ENCODE results near the gene SIRT5. TPM values are rescaled to one million over a fixed set of nuclear protein-coding genes. Genes with fewer than 3 reads are reported as not detected.

SIRT5 gene
- total and polyA plus RNA-seq, 4 donors = 5.9 to 11.3 (median 8.0) TPM

DNA sequence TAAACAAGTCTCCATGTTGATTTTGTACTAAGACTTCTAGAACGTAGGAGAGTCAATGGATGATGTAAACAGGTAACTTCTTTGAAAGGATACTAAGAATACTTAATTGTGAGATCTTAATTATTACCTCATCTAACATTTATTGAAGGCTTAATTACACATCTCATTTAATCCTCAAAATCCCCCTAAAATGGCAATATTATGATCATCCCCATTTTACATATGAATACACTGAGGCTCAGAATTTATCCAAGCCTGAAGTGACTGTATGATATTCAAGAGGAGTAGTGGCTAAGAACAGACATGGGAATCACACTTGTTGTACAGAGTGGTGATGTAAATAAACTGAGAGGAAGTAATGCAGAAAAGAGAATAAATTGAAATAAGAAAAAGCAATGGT is 63.6 kb downstream of the SIRT5 start:
- no peaks in the 10 kb centered on the region for H3K27me3 ChIP-seq (ENCODE audit: control insufficient read depth in 3 of 3, insufficient read depth in 3 of 3, low read length in 2 of 3)
- no peak overlapping the region for H3K27ac ChIP-seq (ENCODE audit: low read depth in 1 of 2, low read length in 1 of 2)
- H3K9me3 ChIP-seq (ENCODE audit: control insufficient read depth in 4 of 4, insufficient read depth in 3 of 4, low read length in 3 of 4) = no peaks in the 10 kb centered on the region
- no peak overlapping the region for H3K9ac ChIP-seq (ENCODE audit: insufficient read depth in 1 of 2, low read length in 2 of 2)
- peaks cover 5 to 21% (median 14%) of the 10 kb centered on the region in 4 donors for H3K36me3 ChIP-seq (ENCODE audit: control insufficient read depth in 4 of 4, insufficient read depth in 4 of 4, low read length in 4 of 4)
- DNase-seq (no peak), ATAC-seq (ENCODE audit: insufficient read depth, low FRiP score) (no peak)
- H3K4me3 ChIP-seq = no peak overlapping the region
- TF ChIP-seq, protein P1, sequence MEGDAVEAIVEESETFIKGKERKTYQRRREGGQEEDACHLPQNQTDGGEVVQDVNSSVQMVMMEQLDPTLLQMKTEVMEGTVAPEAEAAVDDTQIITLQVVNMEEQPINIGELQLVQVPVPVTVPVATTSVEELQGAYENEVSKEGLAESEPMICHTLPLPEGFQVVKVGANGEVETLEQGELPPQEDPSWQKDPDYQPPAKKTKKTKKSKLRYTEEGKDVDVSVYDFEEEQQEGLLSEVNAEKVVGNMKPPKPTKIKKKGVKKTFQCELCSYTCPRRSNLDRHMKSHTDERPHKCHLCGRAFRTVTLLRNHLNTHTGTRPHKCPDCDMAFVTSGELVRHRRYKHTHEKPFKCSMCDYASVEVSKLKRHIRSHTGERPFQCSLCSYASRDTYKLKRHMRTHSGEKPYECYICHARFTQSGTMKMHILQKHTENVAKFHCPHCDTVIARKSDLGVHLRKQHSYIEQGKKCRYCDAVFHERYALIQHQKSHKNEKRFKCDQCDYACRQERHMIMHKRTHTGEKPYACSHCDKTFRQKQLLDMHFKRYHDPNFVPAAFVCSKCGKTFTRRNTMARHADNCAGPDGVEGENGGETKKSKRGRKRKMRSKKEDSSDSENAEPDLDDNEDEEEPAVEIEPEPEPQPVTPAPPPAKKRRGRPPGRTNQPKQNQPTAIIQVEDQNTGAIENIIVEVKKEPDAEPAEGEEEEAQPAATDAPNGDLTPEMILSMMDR (IDR thresholded peaks at IDR 0.05; ENCODE audit: control extremely low read depth, extremely low read depth) = no peak
- no peaks in the 10 kb centered on the region for H3K4me1 ChIP-seq (ENCODE audit: control insufficient read depth in 5 of 5, insufficient read depth in 5 of 5, low read length in 5 of 5)
- 76 to 95% methylated on average over 1 of the region's 1 CpG for WGBS, 2 donors

DNA sequence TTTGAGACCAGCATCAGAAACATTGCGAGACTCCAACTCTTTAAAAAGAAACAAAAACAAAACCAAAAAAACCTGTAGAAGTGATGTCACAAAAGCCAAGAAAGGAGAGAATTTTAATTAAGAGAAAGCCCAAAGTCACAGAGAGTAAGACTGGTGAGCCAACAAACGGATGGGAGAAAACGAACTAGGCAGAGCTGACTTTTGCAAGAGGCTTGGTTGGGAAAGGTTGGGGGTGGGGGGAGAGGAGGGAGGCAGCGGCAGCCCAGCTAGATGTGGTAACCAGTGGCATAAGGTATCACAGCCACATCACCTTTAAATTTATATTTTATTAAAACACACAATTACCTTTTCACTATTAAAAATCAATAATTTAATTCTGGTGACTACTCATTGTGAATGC is 64.2 kb downstream of the SIRT5 start:
- no peaks in the 10 kb centered on the region for H3K9me3 ChIP-seq (ENCODE audit: control insufficient read depth in 4 of 4, insufficient read depth in 3 of 4, low read length in 3 of 4)
- no peak overlapping the region for H3K9ac ChIP-seq (ENCODE audit: insufficient read depth in 1 of 2, low read length in 2 of 2)
- no peak for DNase-seq
- no peak for ATAC-seq (ENCODE audit: insufficient read depth, low FRiP score)
- H3K27ac ChIP-seq (ENCODE audit: low read depth in 1 of 2, low read length in 1 of 2) = no peak overlapping the region
- H3K27me3 ChIP-seq (ENCODE audit: control insufficient read depth in 3 of 3, insufficient read depth in 3 of 3, low read length in 2 of 3) = no peaks in the 10 kb centered on the region
- TF ChIP-seq, protein P1 (IDR thresholded peaks at IDR 0.05; ENCODE audit: control extremely low read depth, extremely low read depth) = no peak
- no peaks in the 10 kb centered on the region for H3K4me1 ChIP-seq (ENCODE audit: control insufficient read depth in 5 of 5, insufficient read depth in 5 of 5, low read length in 5 of 5)
- H3K36me3 ChIP-seq (ENCODE audit: control insufficient read depth in 4 of 4, insufficient read depth in 4 of 4, low read length in 4 of 4) = peaks cover 5 to 24% (median 14%) of the 10 kb centered on the region in 4 donors
- H3K4me3 ChIP-seq = no peak overlapping the region
- WGBS, 2 donors = 43 to 80% methylated on average over 4 of the region's 4 CpGs

DNA sequence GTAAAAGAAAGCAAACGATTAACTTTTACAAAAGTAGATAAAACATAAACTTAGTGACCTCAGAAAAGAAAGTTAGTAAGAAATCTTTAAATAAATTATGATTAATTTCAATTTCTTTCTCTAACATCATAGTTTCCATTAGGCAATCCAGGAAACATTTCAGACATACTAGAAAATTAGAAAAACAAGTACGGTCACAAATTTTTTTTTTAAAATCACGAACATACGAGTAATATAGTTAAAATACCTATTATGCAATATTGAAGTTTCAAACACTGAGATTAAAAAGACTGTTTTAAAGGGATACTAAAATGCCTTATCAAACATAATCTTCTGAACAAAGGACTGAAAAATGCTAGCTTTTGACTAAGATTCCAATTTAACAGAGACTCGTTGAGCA is 66.9 kb downstream of the SIRT5 start:
- Histone ChIP-seq H3K27ac (ENCODE audit: low read depth in 1 of 2, low read length in 1 of 2) (no peak overlapping the region), H3K4me3 (no peak overlapping the region), H3K9me3 (ENCODE audit: control insufficient read depth in 4 of 4, insufficient read depth in 3 of 4, low read length in 3 of 4) (no peaks in the 10 kb centered on the region), H3K9ac (ENCODE audit: insufficient read depth in 1 of 2, low read length in 2 of 2) (no peak overlapping the region), H3K4me1 (ENCODE audit: control insufficient read depth in 5 of 5, insufficient read depth in 5 of 5, low read length in 5 of 5) (no peaks in the 10 kb centered on the region), H3K27me3 (ENCODE audit: control insufficient read depth in 3 of 3, insufficient read depth in 3 of 3, low read length in 2 of 3) (no peaks in the 10 kb centered on the region), H3K36me3 (ENCODE audit: control insufficient read depth in 4 of 4, insufficient read depth in 4 of 4, low read length in 4 of 4) (peaks cover 7 to 24% (median 12%) of the 10 kb centered on the region in 4 donors)
- no peak for DNase-seq
- 47 to 63% methylated on average over 5 of the region's 5 CpGs for WGBS, 2 donors
- TF ChIP-seq, protein P1 (IDR thresholded peaks at IDR 0.05; ENCODE audit: control extremely low read depth, extremely low read depth) = no peak
- ATAC-seq (ENCODE audit: insufficient read depth, low FRiP score) = no peak

DNA sequence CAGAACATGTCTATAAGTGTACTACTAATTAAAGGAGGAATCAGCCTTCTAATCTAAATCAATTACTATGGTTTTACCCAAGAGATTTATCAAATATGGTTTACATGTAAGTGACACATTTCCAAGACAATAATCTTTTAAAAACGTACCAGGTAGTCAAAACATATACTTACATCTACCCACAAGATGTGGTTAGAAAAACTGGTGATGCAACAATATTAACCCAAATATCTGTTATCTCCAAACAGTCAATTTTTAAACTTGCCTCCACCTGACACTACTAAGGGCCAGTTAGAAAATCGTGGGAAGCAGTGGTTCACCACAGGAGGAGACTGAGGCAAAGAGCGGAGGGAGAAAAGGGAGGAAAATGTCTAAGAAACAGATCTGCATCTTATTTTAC is 68.7 kb downstream of the SIRT5 start:
- H3K36me3 ChIP-seq (ENCODE audit: control insufficient read depth in 4 of 4, insufficient read depth in 4 of 4, low read length in 4 of 4) = peaks cover 3 to 20% (median 7%) of the 10 kb centered on the region in 4 donors
- H3K27ac ChIP-seq (ENCODE audit: low read depth in 1 of 2, low read length in 1 of 2) = no peak overlapping the region
- 81 to 84% methylated on average over 3 of the region's 3 CpGs for WGBS, 2 donors
- ATAC-seq (ENCODE audit: insufficient read depth, low FRiP score) = no peak
- no peaks in the 10 kb centered on the region for H3K9me3 ChIP-seq (ENCODE audit: control insufficient read depth in 4 of 4, insufficient read depth in 3 of 4, low read length in 3 of 4)
- no peak overlapping the region for H3K4me3 ChIP-seq
- H3K27me3 ChIP-seq (ENCODE audit: control insufficient read depth in 3 of 3, insufficient read depth in 3 of 3, low read length in 2 of 3) = no peaks in the 10 kb centered on the region
- no peak for DNase-seq
- TF ChIP-seq, protein P1 (IDR thresholded peaks at IDR 0.05; ENCODE audit: control extremely low read depth, extremely low read depth) = no peak
- peaks cover 0 to 3% (median 0%) of the 10 kb centered on the region in 5 donors for H3K4me1 ChIP-seq (ENCODE audit: control insufficient read depth in 5 of 5, insufficient read depth in 5 of 5, low read length in 5 of 5)
- H3K9ac ChIP-seq (ENCODE audit: insufficient read depth in 1 of 2, low read length in 2 of 2) = no peak overlapping the region

Measured in lung (tissue), 12 donors.